Measurements from ENCODE around the gene TPI1. TPM values are rescaled to one million over a fixed set of nuclear protein-coding genes. Genes with fewer than 3 reads are reported as not detected.
A peak's percentile ranks its signal among the peaks of the same experiment; 100 is the strongest.
"Not testable (repeated sequence)": the region's sequence is repeated elsewhere in the genome, so short reads cannot be mapped to it uniquely, and the experiment has no call there.

The TPI1 gene
- total RNA-seq, 6 donors from 2014 or later: 137 to 407 (median 309) TPM

GRCh38 chr12:6879824-6880223 lies 12.5 kb downstream of the TPI1 start:
- not testable (repeated sequence) for ATAC-seq (ENCODE audit: low FRiP score in 2 of 2); H3K9me3 ChIP-seq; H3K27me3 ChIP-seq; H3K4me3 ChIP-seq
- H3K36me3 ChIP-seq: peaks cover 0 to 19% (median 17%) of the 10 kb centered on the region in 4 donors
- H3K27ac ChIP-seq: peak overlapping the region; percentile 42 to 81 (median 66)
- DNase-seq: peak in 1 of 2 donors; percentile 74
- 52 to 78% methylated on average over 11 of the region's 11 CpGs for WGBS, 2 donors
- peak in 1 of 4 donors; percentile 48 for TF ChIP-seq EP300 (IDR thresholded peaks at IDR 0.05)
- H3K4me1 ChIP-seq: peaks cover 0 to 13% (median under 1%) of the 10 kb centered on the region in 4 donors

- peaks cover 0 to 26% (median 6%) of the 10 kb centered on the region in 4 donors for H3K4me1 ChIP-seq
- WGBS, 2 donors: 95% methylated on average over 5 of the region's 5 CpGs
- DNase-seq (no peak), ATAC-seq (ENCODE audit: low FRiP score in 2 of 2) (no peak)
- H3K4me3 ChIP-seq: no peak overlapping the region
- H3K27ac ChIP-seq: no peak overlapping the region
- H3K9me3 ChIP-seq: no peaks in the 10 kb centered on the region
- peaks cover 0 to 16% (median 14%) of the 10 kb centered on the region in 4 donors for H3K36me3 ChIP-seq
- H3K27me3 ChIP-seq: no peaks in the 10 kb centered on the region
- no peak for TF ChIP-seq POLR2AphosphoS5 (IDR thresholded peaks at IDR 0.05)
These were observed 15.9 kb downstream of the TPI1 start for GRCh38 chr12:6883252-6883651.

GRCh38 chr12:6883683-6884082 lies 16.4 kb downstream of the TPI1 start:
- DNase-seq (peak in 1 of 2 donors; percentile 44), ATAC-seq (ENCODE audit: low FRiP score in 2 of 2) (no peak)
- Histone ChIP-seq H3K36me3 (peaks cover 0 to 16% (median 14%) of the 10 kb centered on the region in 4 donors), H3K4me3 (no peak overlapping the region), H3K9me3 (no peaks in the 10 kb centered on the region), H3K27me3 (no peaks in the 10 kb centered on the region), H3K27ac (peak overlapping the region in 1 of 4 donors; percentile 21), H3K4me1 (peaks cover 0 to 26% (median 7%) of the 10 kb centered on the region in 4 donors)
- WGBS, 2 donors: 80 to 86% methylated on average over 6 to 11 of the region's 11 CpGs
- TF ChIP-seq POLR2AphosphoS5 (IDR thresholded peaks at IDR 0.05) (no peak), EP300 (IDR thresholded peaks at IDR 0.05) (no peak), CTCF (IDR thresholded peaks at IDR 0.05) (no peak), POLR2A (IDR thresholded peaks at IDR 0.05) (no peak)

- Histone ChIP-seq H3K27ac (no peak overlapping the region), H3K27me3 (no peaks in the 10 kb centered on the region), H3K9me3 (no peaks in the 10 kb centered on the region), H3K4me1 (peaks cover 0 to 24% (median 7%) of the 10 kb centered on the region in 4 donors), H3K4me3 (no peak overlapping the region), H3K36me3 (peaks cover 0 to 16% (median 14%) of the 10 kb centered on the region in 4 donors)
- TF ChIP-seq EP300 (IDR thresholded peaks at IDR 0.05) (no peak), POLR2AphosphoS5 (IDR thresholded peaks at IDR 0.05) (no peak), CTCF (IDR thresholded peaks at IDR 0.05) (no peak), POLR2A (IDR thresholded peaks at IDR 0.05) (no peak)
- 86% methylated on average over 22 of the region's 22 CpGs for WGBS, 2 donors
- ATAC-seq (ENCODE audit: low FRiP score in 2 of 2): no peak
- peak in 1 of 2 donors; percentile 51 for DNase-seq
These were observed 17.2 kb downstream of the TPI1 start for GRCh38 chr12:6884539-6884938.

DNA sequence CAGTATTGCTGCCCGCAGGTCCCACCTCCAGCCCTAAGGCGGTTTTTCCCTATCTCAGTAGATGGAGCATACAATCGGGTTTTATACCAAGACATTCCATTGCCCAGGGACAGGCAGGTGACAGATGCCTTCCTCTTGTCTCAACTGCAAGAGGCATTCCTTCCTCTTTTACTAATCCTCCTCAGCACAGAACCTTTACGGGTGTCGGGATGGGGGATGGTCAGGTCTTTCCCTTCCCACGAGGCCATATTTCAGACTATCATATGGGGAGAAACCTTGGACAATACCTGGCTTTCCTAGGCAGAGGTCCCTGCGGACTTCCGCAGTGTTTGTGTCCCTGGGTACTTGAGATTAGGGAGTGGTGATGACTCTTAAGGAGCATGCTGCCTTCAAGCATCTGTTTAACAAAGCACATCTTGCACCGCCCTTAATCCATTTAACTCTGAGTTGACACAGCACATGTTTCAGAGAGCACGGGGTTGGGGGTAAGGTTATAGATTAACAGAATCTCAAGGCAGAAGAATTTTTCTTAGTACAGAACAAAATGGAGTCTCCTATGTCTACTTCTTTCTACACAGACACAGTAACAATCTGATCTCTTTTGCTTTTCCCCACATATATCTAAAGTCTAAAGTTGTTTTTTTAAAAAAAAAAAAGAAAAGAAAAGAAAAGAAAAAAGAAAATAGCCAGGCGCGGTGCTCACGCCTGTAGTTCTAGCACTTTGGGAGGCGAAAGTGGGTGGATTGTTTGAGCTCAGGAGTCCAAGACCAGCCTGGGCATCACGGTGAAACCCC lies 19.1 kb downstream of the TPI1 start:
- WGBS, 2 donors: 34 to 59% methylated on average over 11 to 13 of the region's 15 CpGs
- H3K4me3 ChIP-seq; H3K9me3 ChIP-seq; DNase-seq; H3K27me3 ChIP-seq; ATAC-seq (ENCODE audit: low FRiP score in 2 of 2): not testable (repeated sequence)
- peak overlapping the region; percentile 71 to 76 (median 74) for H3K27ac ChIP-seq
- peaks cover 0 to 16% (median 14%) of the 10 kb centered on the region in 4 donors for H3K36me3 ChIP-seq
- peaks cover 4 to 25% (median 13%) of the 10 kb centered on the region in 4 donors for H3K4me1 ChIP-seq
- TF ChIP-seq POLR2A (IDR thresholded peaks at IDR 0.05): peak in 1 of 4 donors; percentile 35

- peak overlapping the region; percentile 71 to 76 (median 74) for H3K27ac ChIP-seq
- H3K36me3 ChIP-seq: peaks cover 0 to 16% (median 14%) of the 10 kb centered on the region in 4 donors
- no peak overlapping the region for H3K4me3 ChIP-seq
- H3K4me1 ChIP-seq: peaks cover 8 to 30% (median 17%) of the 10 kb centered on the region in 4 donors
- WGBS, 2 donors: 52 to 57% methylated on average over 8 of the region's 8 CpGs
- DNase-seq (peak in 1 of 2 donors; percentile 84), ATAC-seq (ENCODE audit: low FRiP score in 2 of 2) (peak in 1 of 2 donors; percentile 12)
- no peaks in the 10 kb centered on the region for H3K9me3 ChIP-seq
- no peak for TF ChIP-seq CTCF (IDR thresholded peaks at IDR 0.05)
- TF ChIP-seq POLR2A (IDR thresholded peaks at IDR 0.05): peak in 1 of 4 donors; percentile 39
- TF ChIP-seq EP300 (IDR thresholded peaks at IDR 0.05): peak in 1 of 4 donors; percentile 50
- no peaks in the 10 kb centered on the region for H3K27me3 ChIP-seq
These were observed 20.1 kb downstream of the TPI1 start for GRCh38 chr12:6887460-6887859.
